Suprapubic skin (tissue), 4 donors: ENCODE data around the gene RBM47.

Experiments used
- CTCF ChIP-seq, 2 donors: fragments of 200-600 bp in 1 of 2; fragments of 450-650 bp in 1 of 2; sonication (generic) in 1 of 2; IDR thresholded peaks; one replicate each; pipeline ENCODE4 v1.5.1; 2016 to 2019; ENCODE audit warnings: antibody characterized with exemption in 2 of 2, mild to moderate bottlenecking in 1 of 2, moderate library complexity in 1 of 2
- EP300 ChIP-seq: sonication (generic); formaldehyde crosslinking; IDR thresholded peaks from one replicate; pipeline ENCODE4 v1.6.1; 2017; ENCODE audit warnings: antibody characterized with exemption
- POLR2A ChIP-seq, 2 donors: fragments of 450-650 bp; IDR thresholded peaks; one replicate each; pipeline ENCODE4 v1.6.1; 2017; ENCODE audit warnings: antibody characterized with exemption in 2 of 2, mild to moderate bottlenecking in 2 of 2, moderate library complexity in 2 of 2
- POLR2AphosphoS5 ChIP-seq, 3 donors: sonication (generic); formaldehyde crosslinking; IDR thresholded peaks; one replicate each; pipeline ENCODE4 v1.6.1; 2017; ENCODE audit warnings: antibody characterized with exemption in 3 of 3

GRCh38 chr4:40645586-40645985, 15.9 kb upstream of the RBM47 start:
- no peak for TF ChIP-seq CTCF (IDR thresholded peaks at IDR 0.05)
- no peak for TF ChIP-seq POLR2A (IDR thresholded peaks at IDR 0.05)
- TF ChIP-seq POLR2AphosphoS5 (IDR thresholded peaks at IDR 0.05) = no peak
- no peak for TF ChIP-seq EP300
